ENCODE measurements around the gene GDPD3. TPM values are rescaled to one million over a fixed set of nuclear protein-coding genes. Genes with fewer than 3 reads are reported as not detected.

Gene GDPD3
- total and polyA plus RNA-seq, 2 of the 13 experiments (the other 11 are each of a cell fraction or from before 2014, with no cell fraction given) = 18.7 to 20.6 TPM

DNA sequence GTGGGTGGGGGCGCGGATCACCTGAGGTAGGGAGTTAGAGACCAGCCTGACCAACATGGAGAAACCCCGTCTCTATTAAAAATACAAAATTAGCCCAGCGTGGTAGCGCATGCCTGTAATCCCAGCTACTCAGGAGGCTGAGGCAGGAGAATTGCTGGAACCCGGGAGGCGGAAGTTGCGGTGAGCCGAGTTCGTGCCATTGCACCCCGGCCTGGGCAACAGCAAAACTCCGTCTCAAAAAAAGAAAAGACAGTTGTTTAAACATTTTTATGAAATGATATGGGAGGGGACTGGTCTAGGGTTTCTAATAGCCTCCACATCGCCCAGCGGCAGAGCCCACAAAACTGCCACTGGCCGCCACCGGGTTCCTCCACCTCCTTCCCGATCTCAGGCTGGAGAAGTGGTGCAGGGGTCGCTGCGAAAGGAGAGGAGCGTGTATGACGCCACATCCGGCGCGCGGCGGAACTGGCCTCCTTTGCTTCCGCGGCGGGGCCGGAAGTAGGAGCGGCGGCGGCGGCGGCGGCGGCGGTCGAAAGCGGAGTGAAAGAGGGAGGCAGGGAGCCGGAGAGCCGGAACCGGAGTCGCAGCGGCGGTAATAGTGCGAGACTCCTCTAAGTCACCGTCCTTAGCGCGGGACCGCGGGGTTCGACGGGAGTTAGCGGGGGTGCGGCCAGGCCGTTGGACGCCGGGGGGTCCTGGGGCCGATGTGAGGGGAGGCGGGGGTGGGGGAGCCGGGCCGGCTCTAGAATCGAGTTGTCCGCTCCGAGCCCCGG, 37.6 kb downstream of the GDPD3 start, which contains the start of gene PPP4C (continued):
- no peak for TF ChIP-seq USF2 (IDR thresholded peaks at IDR 0.05; ENCODE audit: low read depth, low read length)
- TF ChIP-seq USF2 (CRISPR knock-in tag; IDR thresholded peaks at IDR 0.05; ENCODE audit: borderline replicate concordance) = peak; percentile 32; the same call in 1 of the 2 replicates
- peak; percentile 75; the same call in 1 of the 2 replicates for TF ChIP-seq POLR2AphosphoS2 (IDR thresholded peaks at IDR 0.05; ENCODE audit: low read depth, low read length)
- no peak; the same call in 1 of the 2 replicates for TF ChIP-seq ZNF605 (CRISPR knock-in tag; IDR thresholded peaks at IDR 0.05)
- no peak for TF ChIP-seq SP5 (CRISPR knock-in tag; IDR thresholded peaks at IDR 0.05; ENCODE audit: borderline replicate concordance, low read depth)
- peak; percentile 41; the same call in 1 of the 2 replicates for TF ChIP-seq BORCS8-MEF2B (CRISPR knock-in tag; IDR thresholded peaks at IDR 0.05)
- no peak for TF ChIP-seq NFATC3 (CRISPR knock-in tag; IDR thresholded peaks at IDR 0.05)
- TF ChIP-seq KLF11 (CRISPR knock-in tag; IDR thresholded peaks at IDR 0.05) = no peak
- TF ChIP-seq HDAC1 (CRISPR knock-in tag; IDR thresholded peaks at IDR 0.05) = peak; percentile 95
- TF ChIP-seq FOXA1 (IDR thresholded peaks at IDR 0.05) = no peak
- TF ChIP-seq FOXA1 (CRISPR knock-in tag; IDR thresholded peaks at IDR 0.05) = no peak
- TF ChIP-seq FOXC1 (CRISPR knock-in tag; IDR thresholded peaks at IDR 0.05; ENCODE audit: borderline replicate concordance) = no peak; the same call in 1 of the 2 replicates
- TF ChIP-seq ZFP90 (CRISPR knock-in tag; IDR thresholded peaks at IDR 0.05; ENCODE audit: borderline replicate concordance) = no peak
- TF ChIP-seq ZZZ3 (CRISPR knock-in tag; IDR thresholded peaks at IDR 0.05; ENCODE audit: borderline replicate concordance) = no peak
- TF ChIP-seq NAIF1 (CRISPR knock-in tag; IDR thresholded peaks at IDR 0.05; ENCODE audit: borderline replicate concordance) = no peak
- peak; percentile 5; the same call in 1 of the 2 replicates for TF ChIP-seq ZBTB10 (CRISPR knock-in tag; IDR thresholded peaks at IDR 0.05; ENCODE audit: borderline replicate concordance)
- TF ChIP-seq ZNF616 (CRISPR knock-in tag; IDR thresholded peaks at IDR 0.05; ENCODE audit: low read depth) = peak; percentile 34; the same call in 1 of the 2 replicates
- TF ChIP-seq, protein P1, sequence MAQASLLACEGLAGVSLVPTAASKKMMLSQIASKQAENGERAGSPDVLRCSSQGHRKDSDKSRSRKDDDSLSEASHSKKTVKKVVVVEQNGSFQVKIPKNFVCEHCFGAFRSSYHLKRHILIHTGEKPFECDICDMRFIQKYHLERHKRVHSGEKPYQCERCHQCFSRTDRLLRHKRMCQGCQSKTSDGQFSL (CRISPR knock-in tag; IDR thresholded peaks at IDR 0.05) = no peak
- no peak for TF ChIP-seq ZNF512B (CRISPR knock-in tag; IDR thresholded peaks at IDR 0.05; ENCODE audit: borderline replicate concordance)

All from HepG2 (cell line).